Right atrium auricular region (tissue), 2 donors: ENCODE measurements around the gene LGALS7. TPM values are rescaled to one million over a fixed set of nuclear protein-coding genes. Genes with fewer than 3 reads are reported as not detected.

Experiments
- DNase-seq: peaks from one replicate; pipeline ENCODE4 v3.0.0-alpha.2; 2019; ENCODE audit warnings: low spot score
- H3K27ac ChIP-seq, 2 donors: fragments of 200-600 bp; sonication (generic); 1 replicate in 1 of 2; 2 replicates in 1 of 2; pipeline ENCODE4 v1.5.1; 2016 to 2019
- H3K27me3 ChIP-seq, 2 donors: fragments of 200-600 bp; sonication (generic); one replicate each; pipeline versions ENCODE4 v1.5.1 to v1.6.0; 2017 to 2019
- H3K36me3 ChIP-seq: fragments of 200-600 bp; sonication (generic); one replicate; pipeline ENCODE4 v1.5.1; 2016
- H3K4me1 ChIP-seq, 2 donors: fragments of 200-600 bp; sonication (generic); one replicate each; pipeline versions ENCODE4 v1.5.1 to v1.6.0; 2017 to 2019
- H3K4me3 ChIP-seq, 2 donors: fragments of 200-600 bp; sonication (generic); 1 replicate in 1 of 2; 2 replicates in 1 of 2; pipeline ENCODE4 v1.5.1; 2017 to 2019; ENCODE audit warnings: mild to moderate bottlenecking in 1 of 2, moderate library complexity in 1 of 2
- H3K9me3 ChIP-seq, 2 donors: fragments of 200-600 bp; sonication (generic); one replicate each; pipeline ENCODE4 v1.5.1; 2019
- total RNA-seq, 2 donors: library from RNA; depleted of rRNA; stranded (reverse); fragments of >200 nt; gene quantifications; one replicate each; pipeline ENCODE4 v1.1.0, GENCODE V29; 2016
- TF ChIP-seq, protein P1 (sequence below), 2 donors: fragments of 200-600 bp; sonication (generic); IDR thresholded peaks; one replicate each; pipeline ENCODE4 v1.5.1; 2019; ENCODE audit warnings: antibody characterized with exemption in 2 of 2

Gene LGALS7
- total RNA-seq, 2 donors from 2014 or later = not detected

DNA sequence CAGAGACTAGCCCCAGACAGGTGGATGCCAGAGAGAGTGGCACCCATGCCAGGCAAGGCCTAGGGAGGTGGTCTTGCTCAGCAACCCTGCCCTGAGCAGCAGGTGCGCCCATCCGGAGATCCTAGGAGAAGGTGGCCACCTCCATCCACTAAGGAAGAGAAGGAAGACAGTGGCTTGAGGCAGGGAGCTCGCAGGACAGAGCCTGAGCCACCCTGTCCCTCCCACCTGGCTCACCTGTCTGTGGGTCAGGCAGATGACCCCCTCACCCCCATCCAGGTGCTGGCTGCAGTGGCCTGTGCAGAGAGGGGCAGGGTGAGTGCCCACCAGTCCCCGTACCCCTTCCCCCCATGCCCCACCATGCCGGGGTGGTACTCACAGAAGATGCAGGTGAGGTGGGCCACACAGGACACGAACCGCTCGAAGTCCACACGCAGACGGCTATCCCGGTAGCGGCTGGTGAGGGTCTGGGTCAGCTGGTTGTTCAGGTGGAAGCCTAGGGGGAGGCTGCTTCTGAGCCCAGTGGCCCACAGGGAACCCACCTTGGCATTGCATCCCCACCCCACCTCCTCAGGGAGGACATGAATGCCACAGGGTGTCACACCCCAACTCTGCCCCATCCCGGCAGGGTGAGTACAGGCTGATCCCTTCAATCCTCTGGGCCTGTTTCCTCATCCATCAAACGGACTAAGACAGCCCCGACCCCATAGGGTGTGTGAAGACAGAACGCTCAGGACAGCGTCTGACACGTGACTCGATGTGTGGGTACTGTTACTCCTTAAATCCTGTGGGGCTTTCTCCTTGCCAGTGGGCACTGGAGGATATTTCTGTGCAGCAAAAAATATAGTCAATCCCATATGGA, 42.4 kb downstream of the LGALS7 start:
- Histone ChIP-seq H3K9me3 (no peaks in the 10 kb centered on the region), H3K4me1 (peaks cover 0 to 74% of the 10 kb centered on the region in 2 donors), H3K27me3 (no peaks in the 10 kb centered on the region), H3K4me3 (no peak overlapping the region), H3K36me3 (peaks cover 53% of the 10 kb centered on the region), H3K27ac (peak overlapping the region; percentile 63 to 71)
- no peak for DNase-seq
- TF ChIP-seq, protein P1, sequence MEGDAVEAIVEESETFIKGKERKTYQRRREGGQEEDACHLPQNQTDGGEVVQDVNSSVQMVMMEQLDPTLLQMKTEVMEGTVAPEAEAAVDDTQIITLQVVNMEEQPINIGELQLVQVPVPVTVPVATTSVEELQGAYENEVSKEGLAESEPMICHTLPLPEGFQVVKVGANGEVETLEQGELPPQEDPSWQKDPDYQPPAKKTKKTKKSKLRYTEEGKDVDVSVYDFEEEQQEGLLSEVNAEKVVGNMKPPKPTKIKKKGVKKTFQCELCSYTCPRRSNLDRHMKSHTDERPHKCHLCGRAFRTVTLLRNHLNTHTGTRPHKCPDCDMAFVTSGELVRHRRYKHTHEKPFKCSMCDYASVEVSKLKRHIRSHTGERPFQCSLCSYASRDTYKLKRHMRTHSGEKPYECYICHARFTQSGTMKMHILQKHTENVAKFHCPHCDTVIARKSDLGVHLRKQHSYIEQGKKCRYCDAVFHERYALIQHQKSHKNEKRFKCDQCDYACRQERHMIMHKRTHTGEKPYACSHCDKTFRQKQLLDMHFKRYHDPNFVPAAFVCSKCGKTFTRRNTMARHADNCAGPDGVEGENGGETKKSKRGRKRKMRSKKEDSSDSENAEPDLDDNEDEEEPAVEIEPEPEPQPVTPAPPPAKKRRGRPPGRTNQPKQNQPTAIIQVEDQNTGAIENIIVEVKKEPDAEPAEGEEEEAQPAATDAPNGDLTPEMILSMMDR (IDR thresholded peaks at IDR 0.05) = no peak

DNA sequence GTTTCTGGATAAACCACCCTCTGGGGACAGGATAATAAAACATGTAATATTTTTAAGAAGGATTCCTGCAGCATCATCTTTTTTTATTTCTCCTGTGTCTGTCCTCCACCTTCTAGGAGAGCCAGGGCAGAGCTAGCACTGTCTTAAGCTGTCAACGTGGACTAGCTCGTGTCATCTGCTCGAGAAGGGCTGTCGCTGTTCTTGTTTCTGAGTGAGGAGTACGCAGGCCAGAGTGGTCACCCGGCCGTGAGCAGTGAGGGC, 42.9 kb downstream of the LGALS7 start:
- DNase-seq = no peak
- H3K36me3 ChIP-seq = peaks cover 59% of the 10 kb centered on the region

DNA sequence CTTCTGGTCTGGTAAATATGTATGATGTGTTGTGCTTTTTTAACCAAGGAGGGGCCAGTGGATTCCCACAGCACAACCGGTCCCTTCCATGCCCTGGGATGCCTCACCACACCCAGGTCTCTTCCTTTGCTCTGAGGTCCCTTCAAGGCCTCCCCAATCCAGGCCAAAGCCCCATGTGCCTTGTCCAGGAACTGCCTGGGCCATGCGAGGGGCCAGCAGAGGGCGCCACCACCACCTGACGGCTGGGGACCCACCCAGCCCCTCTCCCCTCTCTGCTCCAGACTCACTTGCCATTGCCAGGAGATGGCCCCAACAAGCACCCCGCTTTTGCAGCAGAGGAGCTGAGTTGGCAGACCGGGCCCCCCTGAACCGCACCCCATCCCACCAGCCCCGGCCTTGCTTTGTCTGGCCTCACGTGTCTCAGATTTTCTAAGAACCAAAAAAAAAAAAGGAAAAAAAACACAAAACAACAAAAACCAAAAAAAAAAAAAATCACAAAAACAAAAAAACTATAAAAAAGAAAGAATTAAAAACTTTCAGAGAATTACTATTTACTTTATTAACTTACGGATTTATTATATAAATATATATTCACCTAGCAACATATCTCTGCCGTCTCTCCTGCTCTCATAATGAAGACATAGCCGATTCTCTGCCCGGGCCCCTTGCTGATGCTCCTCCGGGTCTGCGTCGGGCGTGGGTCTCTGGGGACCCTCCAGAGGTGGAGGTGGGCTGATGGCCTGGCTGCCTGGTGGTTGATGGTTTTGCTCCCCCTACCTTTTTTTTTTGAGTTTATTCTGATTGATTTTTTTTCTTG, 43.5 kb downstream of the LGALS7 start:
- Histone ChIP-seq H3K27ac (peak overlapping the region; percentile 53 to 65), H3K9me3 (no peaks in the 10 kb centered on the region), H3K27me3 (no peaks in the 10 kb centered on the region), H3K4me3 (no peak overlapping the region), H3K4me1 (peaks cover 0 to 71% of the 10 kb centered on the region in 2 donors), H3K36me3 (peaks cover 64% of the 10 kb centered on the region)
- TF ChIP-seq, protein P1 (IDR thresholded peaks at IDR 0.05) = peak; percentile 77 to 83
- DNase-seq = peak; percentile 78

More for the DNA sequence above, 42.9 kb downstream of the LGALS7 start:
- Histone ChIP-seq H3K4me3 (no peak overlapping the region), H3K27ac (no peak overlapping the region), H3K27me3 (no peaks in the 10 kb centered on the region), H3K4me1 (peaks cover 0 to 76% of the 10 kb centered on the region in 2 donors), H3K9me3 (no peaks in the 10 kb centered on the region)
- TF ChIP-seq, protein P1 (IDR thresholded peaks at IDR 0.05) = no peak

GRCh38 chr19:38728752-38729541, 44.4 kb downstream of the LGALS7 start:
- H3K4me3 ChIP-seq = no peak overlapping the region
- H3K9me3 ChIP-seq = no peaks in the 10 kb centered on the region
- TF ChIP-seq, protein P1 (IDR thresholded peaks at IDR 0.05) = no peak
- DNase-seq = no peak
- peaks cover 73% of the 10 kb centered on the region for H3K36me3 ChIP-seq
- H3K4me1 ChIP-seq = peaks cover 0 to 64% of the 10 kb centered on the region in 2 donors
- no peaks in the 10 kb centered on the region for H3K27me3 ChIP-seq
- H3K27ac ChIP-seq = peak overlapping the region; percentile 53 to 65

DNA sequence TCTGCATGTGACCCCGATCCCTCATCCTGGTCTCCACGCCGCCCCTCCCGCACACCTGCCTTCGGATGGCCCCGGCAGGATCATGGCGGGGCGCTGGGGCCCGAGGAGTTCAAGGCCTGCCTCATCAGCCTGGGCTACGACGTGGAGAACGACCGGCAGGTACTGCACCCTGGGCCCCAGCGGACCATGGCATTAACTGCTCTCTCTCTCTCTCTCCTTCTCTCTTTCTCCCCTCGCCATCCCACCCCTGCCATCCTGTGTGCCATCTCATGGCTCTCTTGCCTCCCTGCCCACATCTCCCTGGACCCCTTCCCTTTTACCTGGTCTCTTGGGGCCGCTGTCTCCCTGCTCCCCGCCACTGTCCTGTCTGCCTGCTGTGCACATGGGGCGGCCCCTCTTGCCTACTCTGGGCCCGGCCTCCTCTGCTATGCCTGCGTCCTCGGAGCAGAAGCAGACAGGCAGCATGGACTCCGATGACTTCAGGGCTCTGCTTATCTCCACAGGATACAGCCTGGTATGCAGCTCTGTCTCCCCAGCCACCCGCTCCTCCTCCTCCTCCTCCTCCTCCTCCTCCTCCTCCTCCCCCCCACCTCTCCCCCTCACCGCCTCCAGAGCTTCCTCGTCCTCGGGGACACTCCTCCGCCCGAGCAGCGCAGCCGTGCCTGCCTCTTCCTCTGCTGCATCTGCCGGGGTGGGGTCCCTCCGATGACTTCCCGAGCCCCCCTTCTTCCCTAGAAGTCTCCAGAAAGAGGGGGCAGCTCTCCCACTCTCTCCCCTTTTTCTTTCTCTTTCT, 45.3 kb downstream of the LGALS7 start:
- Histone ChIP-seq H3K27me3 (no peaks in the 10 kb centered on the region), H3K4me1 (peaks cover 0 to 59% of the 10 kb centered on the region in 2 donors), H3K36me3 (peaks cover 82% of the 10 kb centered on the region), H3K9me3 (no peaks in the 10 kb centered on the region), H3K27ac (peak overlapping the region; percentile 53 to 65), H3K4me3 (no peak overlapping the region)
- no peak for DNase-seq
- TF ChIP-seq, protein P1 (IDR thresholded peaks at IDR 0.05) = no peak
